GM12878 (cell line): ENCODE results near the gene BCAP31.

Experiments used
- DPF2 ChIP-seq: fragments of 450-650 bp; IDR thresholded peaks from 2 replicates; pipeline ENCODE4 v1.6.1; 2017; ENCODE audit warnings: mild to moderate bottlenecking
- KAT2A ChIP-seq: conservative IDR thresholded peaks from 2 replicates; pipeline ENCODE4 v1.6.1; 2011; ENCODE audit warnings: low read depth, low read length; ENCODE audit not compliant: control insufficient read depth
- RAD51 ChIP-seq: fragments of 450-650 bp; IDR thresholded peaks from 2 replicates; pipeline ENCODE4 v1.6.1; 2016; ENCODE audit warnings: moderate library complexity, mild to moderate bottlenecking, inconsistent platforms

GRCh38 chrX:153671589-153672530 lies 52.3 kb downstream of the BCAP31 start:
- no peak for TF ChIP-seq DPF2
- no peak for TF ChIP-seq KAT2A
- no peak for TF ChIP-seq RAD51
